HUDEP-2 (cell line): ENCODE results near the gene GIPC3.

ENCODE experiments used
- DNase-seq, 76 experiments: peaks; one replicate each; lab custom pipeline; 2025; ENCODE audit not compliant: unreplicated experiment in 76 of 76; lab: John Stamatoyannopoulos, UW

The GIPC3 gene

GRCh38 chr19:3585301-3586126, at the start of gene GIPC3:
Gene GIPC3, plus strand, starts transcription at chr19:3585478. Its CDS starts 120 bp downstream, at chr19:3585598.
- no peak for DNase-seq

- DNase-seq, result no peak
These were observed 49.7 kb upstream of the GIPC3 start for GRCh38 chr19:3535563-3535965.

GRCh38 chr19:3535981-3536380, 49.3 kb upstream of the GIPC3 start:
- DNase-seq, result no peak

- DNase-seq, result no peak
These were observed 48.7 kb upstream of the GIPC3 start for GRCh38 chr19:3536429-3537100.

GRCh38 chr19:3537101-3537437, 48.2 kb upstream of the GIPC3 start:
- DNase-seq, result no peak

- DNase-seq, result no peak
These were observed 47.6 kb upstream of the GIPC3 start for GRCh38 chr19:3537438-3538240.

GRCh38 chr19:3538258-3538929, 46.9 kb upstream of the GIPC3 start:
- DNase-seq, result no peak

- DNase-seq, result no peak
These were observed 46.1 kb upstream of the GIPC3 start, which contains the start of gene TEKTIP1 for GRCh38 chr19:3538965-3539755. Gene TEKTIP1, plus strand, starts transcription at chr19:3539174. Its CDS starts 4 bp downstream, at chr19:3539178.

- no peak for DNase-seq
These were observed 45.5 kb upstream of the GIPC3 start for GRCh38 chr19:3539756-3540118.

- DNase-seq, result no peak
These were observed 41.9 kb upstream of the GIPC3 start for GRCh38 chr19:3543150-3544057.

- DNase-seq, result no peak
These were observed 41.3 kb upstream of the GIPC3 start for GRCh38 chr19:3544058-3544376.

GRCh38 chr19:3544742-3545668, 40.3 kb upstream of the GIPC3 start:
- peak in 69 of 76 experiments; percentile 8 to 96 (median 71) for DNase-seq

- DNase-seq, result no peak
These were observed 39.6 kb upstream of the GIPC3 start for GRCh38 chr19:3545669-3546034.

- no peak for DNase-seq
These were observed 39.2 kb upstream of the GIPC3 start for GRCh38 chr19:3546119-3546518.

- peak in 39 of 76 experiments; percentile 13 to 58 (median 30) for DNase-seq
These were observed 38.0 kb upstream of the GIPC3 start for GRCh38 chr19:3547301-3547731.

GRCh38 chr19:3547767-3548282, 37.5 kb upstream of the GIPC3 start:
- DNase-seq, result no peak

- no peak for DNase-seq
These were observed 36.7 kb upstream of the GIPC3 start for GRCh38 chr19:3548606-3549005.

GRCh38 chr19:3549816-3550215, 35.5 kb upstream of the GIPC3 start:
- DNase-seq, result no peak
